KOPT-K1 (cell line): ENCODE data around the gene ACAD11.
"Not testable (repeated sequence)": the region's sequence is repeated elsewhere in the genome, so short reads cannot be mapped to it uniquely, and the experiment has no call there.

ENCODE experiments used
- H3K27ac ChIP-seq: fragments of 200-600 bp; sonication (generic); 2 replicates; pipeline ENCODE4 v1.5.1; 2016; ENCODE audit warnings: antibody characterized with exemption, mild to moderate bottlenecking, low read depth, low read length; ENCODE audit not compliant: poor library complexity, severe bottlenecking
- H3K36me3 ChIP-seq: fragments of 200-600 bp; sonication (generic); 2 replicates; pipeline ENCODE4 v1.5.1; 2017; ENCODE audit warnings: antibody characterized with exemption, mild to moderate bottlenecking, low read length, moderate library complexity; ENCODE audit not compliant: insufficient read depth
- H3K9me3 ChIP-seq: fragments of 200-600 bp; sonication (generic); 2 replicates; pipeline ENCODE4 v1.5.1; 2017; ENCODE audit warnings: antibody characterized with exemption, low read length, mild to moderate bottlenecking; ENCODE audit not compliant: insufficient read depth, poor library complexity, severe bottlenecking

Gene ACAD11

GRCh38 chr3:132635052-132635451 lies 24.6 kb downstream of the ACAD11 start:
- no peaks in the 10 kb centered on the region for H3K9me3 ChIP-seq
- H3K27ac ChIP-seq: no peak overlapping the region
- peaks cover 8% of the 10 kb centered on the region for H3K36me3 ChIP-seq

- no peak overlapping the region for H3K27ac ChIP-seq
- H3K36me3 ChIP-seq: peaks cover 17% of the 10 kb centered on the region
- H3K9me3 ChIP-seq: no peaks in the 10 kb centered on the region
Measured at GRCh38 chr3:132630612-132631011, 29.0 kb downstream of the ACAD11 start.

- H3K36me3 ChIP-seq: peaks cover 17% of the 10 kb centered on the region
- H3K9me3 ChIP-seq: no peaks in the 10 kb centered on the region
- no peak overlapping the region for H3K27ac ChIP-seq
Measured at GRCh38 chr3:132629928-132630327, 29.7 kb downstream of the ACAD11 start.

GRCh38 chr3:132628157-132628556 lies 31.5 kb downstream of the ACAD11 start:
- peaks cover 17% of the 10 kb centered on the region for H3K36me3 ChIP-seq

GRCh38 chr3:132626955-132627354 lies 32.7 kb downstream of the ACAD11 start:
- Histone ChIP-seq H3K36me3 (peaks cover 17% of the 10 kb centered on the region), H3K9me3 (no peaks in the 10 kb centered on the region), H3K27ac (no peak overlapping the region)

More at GRCh38 chr3:132628157-132628556, 31.5 kb downstream of the ACAD11 start:
- no peaks in the 10 kb centered on the region for H3K9me3 ChIP-seq
- no peak overlapping the region for H3K27ac ChIP-seq

- Histone ChIP-seq H3K9me3 (no peaks in the 10 kb centered on the region), H3K36me3 (peaks cover 17% of the 10 kb centered on the region), H3K27ac (no peak overlapping the region)
Measured at GRCh38 chr3:132625613-132626012, 34.0 kb downstream of the ACAD11 start.

GRCh38 chr3:132624790-132625189 lies 34.8 kb downstream of the ACAD11 start:
- Histone ChIP-seq H3K9me3 (no peaks in the 10 kb centered on the region), H3K36me3 (peaks cover 17% of the 10 kb centered on the region), H3K27ac (no peak overlapping the region)

GRCh38 chr3:132623646-132624045 lies 36.0 kb downstream of the ACAD11 start:
- H3K9me3 ChIP-seq: no peaks in the 10 kb centered on the region
- no peak overlapping the region for H3K27ac ChIP-seq
- peaks cover 17% of the 10 kb centered on the region for H3K36me3 ChIP-seq

GRCh38 chr3:132622761-132623160 lies 36.8 kb downstream of the ACAD11 start:
- H3K9me3 ChIP-seq: no peaks in the 10 kb centered on the region
- H3K36me3 ChIP-seq: peaks cover 17% of the 10 kb centered on the region
- H3K27ac ChIP-seq: no peak overlapping the region

- H3K36me3 ChIP-seq: peaks cover 16% of the 10 kb centered on the region
- H3K27ac ChIP-seq: no peak overlapping the region
- no peaks in the 10 kb centered on the region for H3K9me3 ChIP-seq
Measured at GRCh38 chr3:132622148-132622547, 37.5 kb downstream of the ACAD11 start.

- Histone ChIP-seq H3K36me3 (peaks cover 4% of the 10 kb centered on the region; the same call in 1 of the 2 replicates), H3K27ac (no peak overlapping the region), H3K9me3 (no peaks in the 10 kb centered on the region)
Measured at GRCh38 chr3:132616780-132617179, 42.8 kb downstream of the ACAD11 start.

- peaks cover 4% of the 10 kb centered on the region; the same call in 1 of the 2 replicates for H3K36me3 ChIP-seq
- no peaks in the 10 kb centered on the region for H3K9me3 ChIP-seq
- no peak overlapping the region for H3K27ac ChIP-seq
Measured at GRCh38 chr3:132615881-132616280, 43.7 kb downstream of the ACAD11 start.

- not testable (repeated sequence) for H3K36me3 ChIP-seq, H3K9me3 ChIP-seq, H3K27ac ChIP-seq
Measured at GRCh38 chr3:132615301-132615700, 44.3 kb downstream of the ACAD11 start.

GRCh38 chr3:132606620-132607019 lies 53.0 kb downstream of the ACAD11 start:
- H3K9me3 ChIP-seq, H3K27ac ChIP-seq, H3K36me3 ChIP-seq: not testable (repeated sequence)

GRCh38 chr3:132606085-132606484 lies 53.5 kb downstream of the ACAD11 start:
- Histone ChIP-seq H3K27ac (no peak overlapping the region), H3K36me3 (peaks cover 7% of the 10 kb centered on the region; the same call in 1 of the 2 replicates), H3K9me3 (no peaks in the 10 kb centered on the region)

- peaks cover 7% of the 10 kb centered on the region; the same call in 1 of the 2 replicates for H3K36me3 ChIP-seq
- H3K9me3 ChIP-seq: no peaks in the 10 kb centered on the region
- no peak overlapping the region for H3K27ac ChIP-seq
Measured at GRCh38 chr3:132605374-132605792, 54.2 kb downstream of the ACAD11 start.
